Testis (tissue), 2 donors: ENCODE data around the gene PPIG.

Experiments
- POLR2A ChIP-seq: fragments of 450-650 bp; IDR thresholded peaks from one replicate; pipeline ENCODE4 v1.6.1; 2017; ENCODE audit warnings: antibody characterized with exemption, mild to moderate bottlenecking, moderate library complexity
- TF ChIP-seq, protein P1 (sequence below), 3 experiments: fragments of 450-650 bp in 2 of 3; fragments of 200-600 bp in 1 of 3; sonication (generic) in 1 of 3; IDR thresholded peaks; one replicate each; pipeline ENCODE4 v1.5.1; 2016 to 2019; ENCODE audit warnings: antibody characterized with exemption in 3 of 3, mild to moderate bottlenecking in 2 of 3, moderate library complexity in 1 of 3

DNA sequence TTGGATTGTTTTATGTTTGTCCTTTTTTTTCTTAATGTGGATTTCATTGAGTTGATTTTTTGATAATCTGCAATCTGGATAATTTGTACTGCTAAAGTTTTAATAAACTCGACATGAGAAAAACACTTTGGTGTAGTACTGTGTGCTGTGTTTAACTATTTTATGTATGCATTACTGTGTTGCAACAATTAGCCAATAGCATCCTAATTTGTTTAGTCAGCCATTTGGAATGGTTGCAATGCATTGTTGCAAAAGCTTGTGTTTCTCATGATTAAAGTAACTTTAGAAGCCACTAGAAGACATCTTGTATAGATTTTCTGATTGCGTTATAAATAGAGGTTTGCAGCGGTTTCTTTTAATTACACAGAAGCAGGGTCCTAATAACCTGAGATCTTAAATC lies 53.5 kb downstream of the PPIG start:
- TF ChIP-seq POLR2A: no peak
- TF ChIP-seq, protein P1, sequence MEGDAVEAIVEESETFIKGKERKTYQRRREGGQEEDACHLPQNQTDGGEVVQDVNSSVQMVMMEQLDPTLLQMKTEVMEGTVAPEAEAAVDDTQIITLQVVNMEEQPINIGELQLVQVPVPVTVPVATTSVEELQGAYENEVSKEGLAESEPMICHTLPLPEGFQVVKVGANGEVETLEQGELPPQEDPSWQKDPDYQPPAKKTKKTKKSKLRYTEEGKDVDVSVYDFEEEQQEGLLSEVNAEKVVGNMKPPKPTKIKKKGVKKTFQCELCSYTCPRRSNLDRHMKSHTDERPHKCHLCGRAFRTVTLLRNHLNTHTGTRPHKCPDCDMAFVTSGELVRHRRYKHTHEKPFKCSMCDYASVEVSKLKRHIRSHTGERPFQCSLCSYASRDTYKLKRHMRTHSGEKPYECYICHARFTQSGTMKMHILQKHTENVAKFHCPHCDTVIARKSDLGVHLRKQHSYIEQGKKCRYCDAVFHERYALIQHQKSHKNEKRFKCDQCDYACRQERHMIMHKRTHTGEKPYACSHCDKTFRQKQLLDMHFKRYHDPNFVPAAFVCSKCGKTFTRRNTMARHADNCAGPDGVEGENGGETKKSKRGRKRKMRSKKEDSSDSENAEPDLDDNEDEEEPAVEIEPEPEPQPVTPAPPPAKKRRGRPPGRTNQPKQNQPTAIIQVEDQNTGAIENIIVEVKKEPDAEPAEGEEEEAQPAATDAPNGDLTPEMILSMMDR (IDR thresholded peaks at IDR 0.05): no peak
